Adrenal gland (tissue), 12 donors: ENCODE data around the gene HLCS. TPM values are rescaled to one million over a fixed set of nuclear protein-coding genes. Genes with fewer than 3 reads are reported as not detected.

ENCODE experiments used
- DNase-seq, 7 donors: peaks; one replicate each; pipeline ENCODE4 v3.0.0-alpha.2; 2019 to 2020
- H3K27ac ChIP-seq, 5 donors: fragments of 200-600 bp; sonication (generic) in 4 of 5; 1 replicate in 3 of 5; 2 replicates in 2 of 5; pipeline versions ENCODE4 v1.5.1 to v1.8.0; 2016 to 2020; ENCODE audit warnings: mild to moderate bottlenecking in 1 of 5
- H3K27me3 ChIP-seq: fragments of 200-600 bp; 2 replicates; pipeline ENCODE4 v1.8.0; 2021
- H3K36me3 ChIP-seq, 2 donors: fragments of 200-600 bp; replicated peaks in 1 of 2; 1 replicate in 1 of 2; 2 replicates in 1 of 2; pipeline versions ENCODE4 v1.5.1 to v1.8.0; 2018 to 2022
- H3K4me1 ChIP-seq, 2 donors: fragments of 200-600 bp; replicated peaks in 1 of 2; 1 replicate in 1 of 2; 2 replicates in 1 of 2; pipeline versions ENCODE4 v1.5.1 to v1.8.0; 2018 to 2021
- H3K4me3 ChIP-seq, 4 donors: fragments of 200-600 bp; sonication (generic) in 3 of 4; one replicate each; pipeline ENCODE4 v1.5.1; 2016 to 2018
- H3K9me3 ChIP-seq, 3 donors: fragments of 200-600 bp; sonication (generic) in 1 of 3; replicated peaks in 1 of 3; 1 replicate in 2 of 3; 2 replicates in 1 of 3; pipeline versions ENCODE4 v1.5.1 to v1.8.0; 2016 to 2021
- CTCF ChIP-seq, 6 experiments: fragments of 450-650 bp in 4 of 6; fragments of 200-600 bp in 2 of 6; sonication (generic) in 1 of 6; IDR thresholded peaks; 1 replicate in 5 of 6; 2 replicates in 1 of 6; pipeline versions ENCODE4 v1.5.1 to v1.8.0; 2016 to 2021; ENCODE audit warnings: antibody characterized with exemption in 6 of 6, mild to moderate bottlenecking in 2 of 6, moderate library complexity in 1 of 6
- POLR2A ChIP-seq, 2 donors: fragments of 450-650 bp; IDR thresholded peaks; one replicate each; pipeline ENCODE4 v1.6.1; 2017; ENCODE audit warnings: antibody characterized with exemption in 2 of 2, mild to moderate bottlenecking in 2 of 2, moderate library complexity in 1 of 2
- WGBS, 4 donors: extraction: QIAGEN DNeasy Blood & Tissue Kit in 2 of 4; methylation state at CpG; one replicate each; pipeline versions ENCODE4 v1.1.5 to v1.1.7; 2013 to 2017; 5-methylcytosine and 5-hydroxymethylcytosine counted together
- intact Hi-C, 2 donors: fragments of 100-400 bp; cut with DNase I; formaldehyde crosslinking; loops; one replicate each; pipeline versions ENCODE4 v1.14.1 to v1.15.0; 2022 to 2023
- polyA plus RNA-seq, 3 donors: library from polyadenylated mRNA; stranded (reverse); fragments of 200-250 nt in 2 of 3; fragments of 350-450 nt in 1 of 3; fragmentation: Illumina TruSeq in 1 of 3; extraction: RNeasy Lipid Tissue Mini Kit (QIAGEN cat#74804) in 1 of 3; gene quantifications; one replicate each; pipeline ENCODE4 v1.2.3, GENCODE V29; 2013 to 2014
- total RNA-seq, 9 donors: library from RNA; depleted of rRNA in 4 of 9; stranded (reverse); fragments of >200 nt in 4 of 9; fragments of 120-200 nt in 1 of 9; fragmentation: NEBNext Ultra II Directional in 1 of 9; extraction: Animal tissue kit (Norgen Biotek cat#: 25700) in 1 of 9; gene quantifications; one replicate each; pipeline versions ENCODE4 v1.1.0 to v1.2.4, GENCODE V29; 2013 to 2023
- donor health status: healthy with polysubstance abuse.
- donor health status: Bipolar disorder and iron deficiency.
- donor health status: DM: yes; HTN: yes; CAD: no.
- donor health status: DM: no; HTN: no; CAD: no.
- donor health status: DM: no; HTN: no; CAD: no.
- donor health status: DM: yes; HTN: yes; CAD: no.

The HLCS gene
- total and polyA plus RNA-seq, 12 donors: 4.4 to 34.4 (median 19.8) TPM

GRCh38 chr21:36765229-36765628 is 201.2 kb downstream of the HLCS start:
- no peak for TF ChIP-seq CTCF (IDR thresholded peaks at IDR 0.05)
- H3K36me3 ChIP-seq: no peaks in the 10 kb centered on the region
- 93 to 97% (median 95%) methylated on average over 4 of the region's 4 CpGs for WGBS, 4 donors
- H3K27me3 ChIP-seq: no peaks in the 10 kb centered on the region
- H3K4me1 ChIP-seq: peaks cover 13 to 14% of the 10 kb centered on the region in 2 donors
- intact Hi-C loops: no loop called here
- H3K4me3 ChIP-seq: no peak overlapping the region
- H3K27ac ChIP-seq: no peak overlapping the region
- DNase-seq: no peak
- no peaks in the 10 kb centered on the region for H3K9me3 ChIP-seq

DNA sequence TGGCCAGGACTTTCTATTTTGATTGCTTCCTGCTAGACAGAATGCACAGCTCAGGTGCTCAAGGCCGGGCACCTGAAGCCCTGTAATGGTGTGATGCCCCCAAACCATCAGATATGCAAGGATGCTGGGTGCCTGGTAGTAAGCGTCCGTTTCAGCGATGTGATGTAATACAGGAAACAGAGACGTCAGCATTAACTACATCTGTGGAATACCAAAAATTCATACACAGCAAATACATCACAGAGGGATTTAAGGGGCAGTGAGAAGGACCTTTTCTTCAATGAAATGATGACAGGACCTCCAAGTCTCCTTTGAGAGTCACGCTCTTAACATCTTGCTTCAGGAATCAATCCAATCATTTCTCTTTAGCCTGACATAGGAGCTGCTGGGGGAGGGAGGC is 203.2 kb downstream of the HLCS start:
- Histone ChIP-seq H3K36me3 (no peaks in the 10 kb centered on the region), H3K27me3 (no peaks in the 10 kb centered on the region), H3K4me1 (no peaks in the 10 kb centered on the region), H3K9me3 (no peaks in the 10 kb centered on the region), H3K4me3 (no peak overlapping the region), H3K27ac (no peak overlapping the region)
- TF ChIP-seq CTCF (IDR thresholded peaks at IDR 0.05) (no peak), POLR2A (IDR thresholded peaks at IDR 0.05) (no peak)
- DNase-seq: no peak
- WGBS, 4 donors: 88 to 94% (median 91%) methylated on average over 6 of the region's 6 CpGs
- intact Hi-C loops: no loop called here

GRCh38 chr21:36762642-36763041 is 203.8 kb downstream of the HLCS start:
- DNase-seq: no peak
- H3K4me3 ChIP-seq: no peak overlapping the region
- H3K27me3 ChIP-seq: no peaks in the 10 kb centered on the region
- H3K4me1 ChIP-seq: no peaks in the 10 kb centered on the region
- WGBS, 4 donors: 87 to 94% (median 89%) methylated on average over 9 of the region's 9 CpGs
- H3K36me3 ChIP-seq: no peaks in the 10 kb centered on the region
- H3K9me3 ChIP-seq: no peaks in the 10 kb centered on the region
- intact Hi-C loops: no loop called here
- no peak overlapping the region for H3K27ac ChIP-seq
- TF ChIP-seq CTCF (IDR thresholded peaks at IDR 0.05): no peak
- TF ChIP-seq POLR2A (IDR thresholded peaks at IDR 0.05): no peak

GRCh38 chr21:36761685-36762084 is 204.8 kb downstream of the HLCS start:
- no peak overlapping the region for H3K27ac ChIP-seq
- no peaks in the 10 kb centered on the region for H3K4me1 ChIP-seq
- no peak for TF ChIP-seq CTCF (IDR thresholded peaks at IDR 0.05)
- TF ChIP-seq POLR2A (IDR thresholded peaks at IDR 0.05): no peak
- no peaks in the 10 kb centered on the region for H3K9me3 ChIP-seq
- intact Hi-C loops: no loop called here
- WGBS, 4 donors: 85 to 98% (median 94%) methylated on average over 7 to 11 of the region's 11 CpGs
- no peaks in the 10 kb centered on the region for H3K27me3 ChIP-seq
- H3K36me3 ChIP-seq: no peaks in the 10 kb centered on the region
- H3K4me3 ChIP-seq: no peak overlapping the region
- no peak for DNase-seq
